Vagina (tissue), 2 donors: ENCODE data around the gene ELFN2.

ENCODE experiments used
- CTCF ChIP-seq, 3 experiments: fragments of 450-650 bp in 2 of 3; fragments of 200-600 bp in 1 of 3; sonication (generic) in 1 of 3; IDR thresholded peaks; one replicate each; pipeline ENCODE4 v1.5.1; 2017 to 2019; ENCODE audit warnings: antibody characterized with exemption in 3 of 3, mild to moderate bottlenecking in 2 of 3, moderate library complexity in 2 of 3
- POLR2A ChIP-seq, 2 donors: fragments of 450-650 bp; IDR thresholded peaks; one replicate each; pipeline ENCODE4 v1.6.1; 2017; ENCODE audit warnings: antibody characterized with exemption in 2 of 2, mild to moderate bottlenecking in 2 of 2, moderate library complexity in 2 of 2
- POLR2AphosphoS5 ChIP-seq, 2 donors: sonication (generic); formaldehyde crosslinking; IDR thresholded peaks; one replicate each; pipeline ENCODE4 v1.9.0; 2017; ENCODE audit warnings: antibody characterized with exemption in 2 of 2, mild to moderate bottlenecking in 2 of 2, low read depth in 1 of 2; ENCODE audit not compliant: insufficient read depth in 1 of 2

DNA sequence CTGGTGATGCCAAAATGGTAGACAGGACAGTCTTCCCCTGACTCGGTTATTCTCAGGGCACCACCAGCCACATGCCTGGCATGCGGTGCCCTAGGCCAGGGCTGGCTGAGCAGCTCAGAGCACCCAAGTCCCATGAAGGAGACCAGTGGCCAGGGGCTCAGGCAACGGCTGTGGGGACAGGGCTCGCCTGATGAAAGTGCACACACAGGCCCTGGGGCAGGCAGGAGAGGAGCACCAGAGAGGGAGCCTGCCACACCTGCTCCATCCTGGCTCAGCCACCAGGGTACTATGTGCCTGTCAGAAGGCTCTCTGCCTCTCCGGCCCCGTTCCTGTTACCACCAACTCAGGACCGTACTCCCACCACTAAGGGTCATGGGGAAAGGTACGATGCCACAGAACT lies 12.1 kb downstream of the ELFN2 start:
- TF ChIP-seq CTCF (IDR thresholded peaks at IDR 0.05) (no peak), POLR2AphosphoS5 (IDR thresholded peaks at IDR 0.05; ENCODE audit: insufficient read depth in 1 of 2, low read depth in 1 of 2) (no peak), POLR2A (IDR thresholded peaks at IDR 0.05) (no peak)
